Fibroblast of mammary gland (primary cell): Measurements from ENCODE around the gene UBE2C.
"Not testable (repeated sequence)": the region's sequence is repeated elsewhere in the genome, so short reads cannot be mapped to it uniquely, and the experiment has no call there.

Experiments used
- DNase-seq: peaks from one replicate; pipeline ENCODE4 v3.0.0-alpha.2; 2010; ENCODE audit warnings: low read depth
- H3K4me3 ChIP-seq: 2 replicates; pipeline ENCODE4 v1.5.1; 2011; ENCODE audit warnings: low read depth, mild to moderate bottlenecking, low read length, moderate library complexity; ENCODE audit not compliant: control insufficient read depth
- CTCF ChIP-seq: conservative IDR thresholded peaks from 2 replicates; pipeline ENCODE4 v1.5.1; 2011; ENCODE audit warnings: low read depth, low read length, inconsistent platforms; ENCODE audit not compliant: control insufficient read depth, insufficient read depth

The UBE2C gene

DNA sequence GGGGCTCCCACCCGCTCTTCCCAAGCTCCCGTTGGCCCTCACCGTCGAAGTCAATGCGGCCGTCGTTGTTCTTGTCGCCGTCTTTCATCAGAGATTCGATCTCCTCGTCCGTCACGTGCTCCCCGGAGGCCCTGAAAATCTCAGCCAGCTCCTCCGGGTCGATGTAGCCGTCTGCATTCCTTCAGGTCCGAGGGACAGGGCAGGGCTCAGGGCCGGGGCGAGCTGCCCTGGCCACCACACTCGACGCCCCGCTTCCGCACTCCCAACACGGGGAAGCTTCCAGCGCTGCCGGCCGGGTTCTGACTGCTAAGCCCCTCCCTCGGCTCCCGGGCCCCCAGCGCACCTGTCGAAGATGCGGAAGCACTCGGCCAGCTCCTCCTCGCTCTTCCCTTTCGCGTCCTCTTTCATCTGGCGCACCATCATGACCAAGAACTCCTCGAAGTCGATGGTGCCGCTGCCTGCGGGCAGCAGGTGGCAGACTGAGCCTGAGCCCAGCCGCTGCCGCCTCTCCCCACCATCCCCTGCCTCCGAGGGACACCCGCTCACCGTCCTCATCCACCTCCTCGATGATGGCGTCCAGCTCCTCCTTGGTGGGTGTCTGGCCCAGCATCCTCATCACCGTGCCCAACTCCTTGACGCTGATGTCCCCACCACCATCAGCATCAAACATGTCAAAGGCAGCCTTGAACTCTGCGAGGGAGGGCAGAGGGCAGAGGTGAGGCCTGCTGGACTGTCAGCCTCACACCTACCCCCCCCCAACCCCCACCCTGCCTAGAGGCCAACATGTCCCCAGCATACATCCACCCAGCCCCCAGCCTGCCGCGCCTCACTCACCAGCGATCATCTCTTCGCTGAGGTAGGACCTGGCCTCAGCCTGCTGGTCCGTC is 11.7 kb downstream of the UBE2C start:
- peak; percentile 52 for DNase-seq
- peak; percentile 46 for TF ChIP-seq CTCF
- H3K4me3 ChIP-seq, result no peak overlapping the region

DNA sequence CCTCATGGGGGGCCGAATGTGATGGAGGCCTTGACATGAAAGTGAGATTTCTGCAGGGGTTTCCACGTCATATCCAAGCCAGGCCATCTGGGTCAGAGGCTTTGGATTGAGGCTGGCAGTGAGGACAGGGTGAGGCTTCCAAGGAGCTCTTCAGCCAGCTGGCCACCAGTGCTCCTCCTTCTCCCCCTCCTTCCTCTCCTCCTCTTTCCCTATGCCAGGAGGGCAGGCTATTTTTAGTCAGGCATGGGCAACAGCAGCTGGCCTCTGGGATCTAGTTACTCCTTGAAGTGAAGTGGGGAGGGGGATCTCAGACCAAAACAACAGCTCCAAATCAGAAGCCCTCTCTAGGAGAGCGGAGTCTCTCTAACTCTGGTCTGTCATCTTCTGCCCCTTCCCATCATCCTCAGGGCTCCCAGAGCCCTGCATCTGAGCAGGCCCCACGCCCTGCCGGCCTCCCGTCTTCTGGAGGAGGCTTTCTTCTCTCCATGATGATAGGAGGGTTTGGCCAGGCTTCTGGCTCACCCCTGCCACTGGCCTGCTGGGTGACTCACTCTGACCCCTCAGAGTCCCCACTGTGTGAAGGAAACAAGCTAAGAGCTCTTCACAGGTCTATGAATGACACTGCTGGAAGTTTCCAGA is 14.1 kb downstream of the UBE2C start:
- no peak for TF ChIP-seq CTCF
- DNase-seq, result peak; percentile 55
- H3K4me3 ChIP-seq, result no peak overlapping the region

DNA sequence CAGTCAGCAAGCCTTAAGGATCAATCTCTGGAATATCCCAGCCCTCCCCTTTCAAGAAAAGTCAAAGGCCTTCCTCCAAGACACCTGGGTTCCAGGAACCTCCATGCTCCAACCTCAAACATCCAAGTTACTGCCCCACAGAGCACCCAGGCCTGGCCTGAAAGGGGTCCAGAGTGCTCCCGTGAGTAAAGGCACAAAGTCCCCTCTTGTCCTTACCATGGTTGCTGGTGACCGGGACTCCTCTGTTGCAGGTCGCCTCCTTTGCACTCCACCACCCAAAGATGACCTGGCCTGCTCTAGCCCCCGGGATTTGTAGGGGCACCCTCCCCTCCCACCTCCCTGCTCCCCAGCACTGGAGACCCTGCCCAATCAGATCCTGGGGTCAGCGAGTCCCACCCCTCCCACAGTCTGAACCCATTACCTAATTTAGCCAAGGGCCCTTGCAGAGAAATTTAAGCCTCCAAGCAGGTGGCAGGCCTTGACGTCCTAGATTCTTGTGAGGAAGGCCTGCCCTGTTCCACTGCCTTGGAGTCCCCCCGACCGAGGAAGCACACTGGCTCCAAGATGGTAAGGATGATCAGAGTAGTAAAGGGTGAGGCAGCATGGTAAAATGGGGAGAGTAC is 14.7 kb downstream of the UBE2C start, which contains the start of gene TNNC2:
TNNC2 (minus strand) TSS at position 283 of the 623 bp plus-strand sequence; CDS start at position 219, 64 bp downstream.
- no peak within 1 kb of the TSS for H3K4me3 ChIP-seq
- no peak for DNase-seq
- TF ChIP-seq CTCF, result no peak

DNA sequence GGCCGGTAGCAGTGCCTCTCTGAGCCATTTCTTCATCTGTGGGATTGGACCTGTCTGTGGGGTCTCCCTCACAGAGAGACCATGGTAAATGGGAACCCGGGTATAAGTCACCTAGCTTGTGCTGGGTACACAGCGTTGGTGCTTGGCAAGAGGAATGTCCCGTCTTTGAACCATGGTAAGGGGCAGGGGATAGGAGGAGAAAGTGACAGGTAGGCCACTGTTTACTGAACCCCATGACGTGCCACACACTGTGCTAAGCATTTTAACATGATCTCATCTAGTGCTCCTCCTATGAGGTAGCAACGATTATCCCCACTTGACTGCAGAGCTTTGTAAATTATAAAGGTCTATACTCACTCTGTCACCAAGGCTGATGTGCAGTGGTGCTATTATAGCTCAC is 15.3 kb downstream of the UBE2C start:
- no peak for TF ChIP-seq CTCF
- H3K4me3 ChIP-seq, result no peak overlapping the region
- DNase-seq, result no peak

- TF ChIP-seq CTCF, result no peak
- no peak for DNase-seq
- H3K4me3 ChIP-seq, result no peak overlapping the region
Measured at GRCh38 chr20:45828589-45828988, 16.1 kb downstream of the UBE2C start.

DNA sequence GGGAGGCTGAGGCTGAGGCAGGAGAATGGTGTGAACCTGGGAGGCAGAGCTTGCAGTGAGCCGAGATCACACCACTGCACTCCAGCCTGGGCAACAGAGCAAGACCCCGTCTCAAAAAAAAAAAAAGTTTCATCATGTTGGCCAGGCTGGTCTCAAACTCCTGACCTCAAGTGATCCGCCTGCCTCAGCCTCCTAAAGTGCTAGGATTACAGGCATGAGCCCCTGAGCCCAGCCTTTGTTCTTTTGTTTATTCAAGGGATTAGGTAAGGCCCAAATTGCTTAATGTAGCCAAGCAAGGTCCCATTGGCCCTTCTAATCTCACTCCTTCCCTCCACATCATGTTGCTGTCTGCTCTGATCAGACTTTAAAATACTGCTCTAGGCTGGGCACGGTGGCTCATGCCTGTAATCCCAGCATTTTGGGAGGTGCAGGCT is 17.2 kb downstream of the UBE2C start:
- not testable (repeated sequence) for DNase-seq, H3K4me3 ChIP-seq

- no peak for DNase-seq
- TF ChIP-seq CTCF, result no peak
- no peak overlapping the region for H3K4me3 ChIP-seq
Measured at GRCh38 chr20:45832619-45833018, 20.2 kb downstream of the UBE2C start.
